PFSK-1 (cell line): ENCODE measurements around the gene MNDA.

Source experiments
- FOXP2 ChIP-seq: optimal IDR thresholded peaks from 2 replicates; pipeline ENCODE3; 2011; ENCODE audit warnings: borderline replicate concordance, control low read depth, inconsistent platforms; ENCODE audit not compliant: insufficient read depth; ENCODE audit errors: extremely low read length, extremely low read depth
- POLR2AphosphoS5 ChIP-seq: IDR thresholded peaks from 2 replicates; pipeline ENCODE4 v1.6.1; 2012; ENCODE audit warnings: low read depth, mild to moderate bottlenecking, control low read depth, low read length, moderate library complexity
- SIN3A ChIP-seq: IDR thresholded peaks from 2 replicates; pipeline ENCODE4 v1.6.1; 2012; ENCODE audit warnings: mild to moderate bottlenecking, low read length, moderate library complexity, borderline replicate concordance; ENCODE audit not compliant: insufficient read depth
- TAF1 ChIP-seq: IDR thresholded peaks from 2 replicates; pipeline ENCODE4 v1.6.1; 2012; ENCODE audit warnings: low read length, control low read depth, borderline replicate concordance; ENCODE audit not compliant: insufficient read depth
- TF ChIP-seq, protein P1 (sequence below), 2 experiments: IDR thresholded peaks; 2 replicates each; pipeline versions ENCODE4 v1.6.1 to v1.8.0; 2011 to 2012; ENCODE audit warnings: low read depth in 2 of 2, low read length in 2 of 2, control low read depth in 1 of 2, inconsistent platforms in 1 of 2, mild to moderate bottlenecking in 1 of 2, moderate library complexity in 1 of 2; ENCODE audit not compliant: insufficient read depth in 1 of 2

Gene MNDA

DNA sequence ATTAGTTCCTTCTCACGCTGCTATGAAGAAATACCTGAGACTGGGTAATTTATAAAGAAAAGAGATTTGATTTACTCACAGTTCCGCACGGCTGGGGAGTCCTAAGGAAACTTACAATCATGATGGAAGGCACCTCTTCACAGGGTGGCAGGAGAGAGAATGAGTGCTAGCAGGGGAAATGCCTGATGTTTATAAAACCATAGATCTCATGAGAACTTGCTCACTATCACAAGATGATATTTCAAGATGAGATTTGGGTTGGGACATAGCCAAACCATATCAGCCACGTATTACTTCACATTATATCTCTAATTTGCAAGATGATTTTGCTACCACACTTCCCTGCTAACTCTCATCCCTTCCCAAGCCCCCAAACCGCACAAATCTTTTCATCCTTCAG, 9.1 kb downstream of the MNDA start:
- no peak for TF ChIP-seq TAF1
- TF ChIP-seq, protein P1, sequence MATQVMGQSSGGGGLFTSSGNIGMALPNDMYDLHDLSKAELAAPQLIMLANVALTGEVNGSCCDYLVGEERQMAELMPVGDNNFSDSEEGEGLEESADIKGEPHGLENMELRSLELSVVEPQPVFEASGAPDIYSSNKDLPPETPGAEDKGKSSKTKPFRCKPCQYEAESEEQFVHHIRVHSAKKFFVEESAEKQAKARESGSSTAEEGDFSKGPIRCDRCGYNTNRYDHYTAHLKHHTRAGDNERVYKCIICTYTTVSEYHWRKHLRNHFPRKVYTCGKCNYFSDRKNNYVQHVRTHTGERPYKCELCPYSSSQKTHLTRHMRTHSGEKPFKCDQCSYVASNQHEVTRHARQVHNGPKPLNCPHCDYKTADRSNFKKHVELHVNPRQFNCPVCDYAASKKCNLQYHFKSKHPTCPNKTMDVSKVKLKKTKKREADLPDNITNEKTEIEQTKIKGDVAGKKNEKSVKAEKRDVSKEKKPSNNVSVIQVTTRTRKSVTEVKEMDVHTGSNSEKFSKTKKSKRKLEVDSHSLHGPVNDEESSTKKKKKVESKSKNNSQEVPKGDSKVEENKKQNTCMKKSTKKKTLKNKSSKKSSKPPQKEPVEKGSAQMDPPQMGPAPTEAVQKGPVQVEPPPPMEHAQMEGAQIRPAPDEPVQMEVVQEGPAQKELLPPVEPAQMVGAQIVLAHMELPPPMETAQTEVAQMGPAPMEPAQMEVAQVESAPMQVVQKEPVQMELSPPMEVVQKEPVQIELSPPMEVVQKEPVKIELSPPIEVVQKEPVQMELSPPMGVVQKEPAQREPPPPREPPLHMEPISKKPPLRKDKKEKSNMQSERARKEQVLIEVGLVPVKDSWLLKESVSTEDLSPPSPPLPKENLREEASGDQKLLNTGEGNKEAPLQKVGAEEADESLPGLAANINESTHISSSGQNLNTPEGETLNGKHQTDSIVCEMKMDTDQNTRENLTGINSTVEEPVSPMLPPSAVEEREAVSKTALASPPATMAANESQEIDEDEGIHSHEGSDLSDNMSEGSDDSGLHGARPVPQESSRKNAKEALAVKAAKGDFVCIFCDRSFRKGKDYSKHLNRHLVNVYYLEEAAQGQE (IDR thresholded peaks at IDR 0.05; ENCODE audit: insufficient read depth in 1 of 2, low read depth in 2 of 2, low read length in 2 of 2): no peak
- TF ChIP-seq SIN3A: no peak
- TF ChIP-seq POLR2AphosphoS5: no peak
- no peak for TF ChIP-seq FOXP2

DNA sequence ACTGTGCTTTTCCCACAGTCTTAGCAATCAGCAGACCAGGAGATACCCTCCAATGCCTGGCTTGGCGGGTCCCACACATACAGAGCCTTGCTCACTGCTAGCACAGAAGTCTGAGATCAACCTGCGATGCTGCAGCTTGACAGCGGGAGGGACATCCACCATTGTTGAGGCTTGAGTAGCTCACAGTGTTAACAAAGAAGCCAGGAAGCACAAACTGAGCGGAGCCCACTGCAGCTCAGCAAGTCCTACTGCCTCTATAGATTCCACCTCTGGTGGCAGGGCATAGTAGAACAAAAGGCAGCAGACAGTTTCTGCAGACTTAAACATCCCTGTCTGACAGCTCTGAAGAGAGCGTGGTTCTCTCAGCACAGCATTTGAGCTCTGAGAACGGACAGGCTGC, 33.4 kb downstream of the MNDA start:
- TF ChIP-seq FOXP2 (no peak), POLR2AphosphoS5 (no peak), TAF1 (no peak), SIN3A (no peak)
- TF ChIP-seq, protein P1 (IDR thresholded peaks at IDR 0.05; ENCODE audit: insufficient read depth in 1 of 2, low read depth in 2 of 2, low read length in 2 of 2): no peak

DNA sequence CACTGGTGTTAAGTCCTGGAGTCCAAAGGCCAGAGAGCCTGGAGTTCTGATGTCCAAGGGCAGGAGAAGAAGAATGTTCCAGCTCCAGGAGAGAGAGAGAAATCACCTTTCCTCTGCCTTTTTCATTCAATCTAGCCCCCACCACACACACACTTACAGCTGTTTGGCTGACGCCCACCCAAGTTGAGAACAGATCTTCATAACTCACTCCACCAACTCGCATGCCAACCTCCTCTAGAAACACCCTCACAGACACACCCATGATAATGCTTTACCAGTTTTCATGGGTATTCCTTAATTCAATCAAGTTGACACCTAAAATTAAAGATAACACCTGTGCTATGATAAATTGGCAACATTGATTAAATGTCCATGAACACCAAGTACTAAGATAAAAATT, 42.0 kb downstream of the MNDA start:
- TF ChIP-seq, protein P1 (IDR thresholded peaks at IDR 0.05; ENCODE audit: insufficient read depth in 1 of 2, low read depth in 2 of 2, low read length in 2 of 2): no peak
- TF ChIP-seq TAF1: no peak
- no peak for TF ChIP-seq POLR2AphosphoS5
- no peak for TF ChIP-seq FOXP2
- TF ChIP-seq SIN3A: no peak

DNA sequence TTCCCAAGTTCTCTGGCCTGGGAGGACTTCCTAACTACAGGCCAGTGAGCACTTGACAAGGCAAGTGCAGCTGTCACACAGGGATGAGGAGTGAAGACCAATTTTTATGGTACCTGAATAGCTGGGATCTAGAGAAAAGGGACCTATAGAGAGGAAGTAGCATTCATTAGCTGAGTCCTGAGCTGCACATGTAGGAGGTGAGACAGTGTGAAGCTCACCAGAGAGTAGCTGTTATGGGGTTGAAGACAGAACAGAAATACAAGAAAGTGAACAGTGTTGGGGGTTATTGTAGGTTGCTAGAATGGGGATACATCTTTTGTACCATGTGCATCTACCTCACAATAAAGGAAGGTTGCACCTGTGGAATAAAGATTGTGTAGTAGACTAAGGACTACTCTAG, 62.5 kb downstream of the MNDA start:
- TF ChIP-seq TAF1 (no peak), SIN3A (no peak), FOXP2 (no peak), POLR2AphosphoS5 (no peak)
- TF ChIP-seq, protein P1 (IDR thresholded peaks at IDR 0.05; ENCODE audit: insufficient read depth in 1 of 2, low read depth in 2 of 2, low read length in 2 of 2): no peak

DNA sequence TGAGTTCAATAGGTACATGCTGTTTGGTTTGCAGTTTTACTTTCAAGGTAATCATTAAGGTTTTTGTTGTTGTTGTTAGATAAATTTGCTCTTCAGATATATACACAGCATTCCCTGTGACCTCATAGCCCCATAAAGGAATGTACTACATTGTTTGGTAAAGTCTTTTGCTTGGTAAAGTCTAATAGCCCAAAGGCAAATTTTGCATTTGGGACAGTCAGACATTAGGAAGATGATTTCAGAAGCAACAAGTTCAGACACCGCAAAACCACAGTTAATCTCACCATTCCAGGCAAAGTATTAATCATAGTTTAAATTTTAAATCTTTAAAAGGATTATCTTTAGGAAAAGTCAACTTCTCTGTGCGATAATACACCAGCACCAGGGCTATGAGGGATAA, 67.6 kb downstream of the MNDA start:
- no peak for TF ChIP-seq POLR2AphosphoS5
- TF ChIP-seq SIN3A: no peak
